Measurements from ENCODE around the gene WDR18. TPM values are rescaled to one million over a fixed set of nuclear protein-coding genes. Genes with fewer than 3 reads are reported as not detected.

The WDR18 gene
- total and polyA plus RNA-seq, 8 donors, result 12.3 to 84.8 (median 23.3) TPM

- H3K9me3 ChIP-seq, result no peaks in the 10 kb centered on the region
- intact Hi-C loops (cut with DNase I), result no loop called here
- H3K27me3 ChIP-seq, result no peaks in the 10 kb centered on the region
- H3K36me3 ChIP-seq, result peaks cover 0 to 13% (median 0%) of the 10 kb centered on the region in 3 donors
- FAIRE-seq (no peak), ATAC-seq (no peak), DNase-seq (no peak)
- H3K27ac ChIP-seq, result no peak overlapping the region
- H3K4me3 ChIP-seq, result no peak overlapping the region
- H3K4me1 ChIP-seq, result no peaks in the 10 kb centered on the region
- no peak for TF ChIP-seq CTCF (IDR thresholded peaks at IDR 0.05)
- WGBS, 2 donors, result 81 to 86% methylated on average over 20 of the region's 20 CpGs
Observed at GRCh38 chr19:1032264-1032867, 48.2 kb downstream of the WDR18 start.

GRCh38 chr19:1035998-1036621, 52.0 kb downstream of the WDR18 start:
- FAIRE-seq, result no peak
- Histone ChIP-seq H3K9me3 (no peaks in the 10 kb centered on the region), H3K4me3 (no peak overlapping the region), H3K4me1 (peaks cover 0 to under 1% (median 0%) of the 10 kb centered on the region in 3 donors), H3K27me3 (no peaks in the 10 kb centered on the region), H3K36me3 (peaks cover 0 to 13% (median 0%) of the 10 kb centered on the region in 3 donors), H3K27ac (no peak overlapping the region)
- DNase-seq, result peak in 1 of 6 donors; percentile 71
- no peak for TF ChIP-seq CTCF (IDR thresholded peaks at IDR 0.05)
- WGBS, 2 donors, result 91 to 93% methylated on average over 29 of the region's 29 CpGs
- intact Hi-C loops (cut with DNase I), result no loop called here
- no peak for ATAC-seq

GRCh38 chr19:1037621-1038064, 53.5 kb downstream of the WDR18 start:
- TF ChIP-seq CTCF (IDR thresholded peaks at IDR 0.05), result no peak
- Histone ChIP-seq H3K27ac (peak overlapping the region in 1 of 4 donors; percentile 37), H3K4me1 (peaks cover 0 to 10% (median 0%) of the 10 kb centered on the region in 3 donors), H3K36me3 (peaks cover 0 to 6% (median 0%) of the 10 kb centered on the region in 3 donors), H3K9me3 (no peaks in the 10 kb centered on the region), H3K27me3 (no peaks in the 10 kb centered on the region), H3K4me3 (no peak overlapping the region)
- WGBS, 2 donors, result 81 to 88% methylated on average over 22 of the region's 22 CpGs
- ATAC-seq (no peak), DNase-seq (peak in 2 of 6 donors; percentile 58 to 62), FAIRE-seq (no peak)
- intact Hi-C loops (cut with DNase I), result no loop called here

GRCh38 chr19:1038978-1039645, 55.0 kb downstream of the WDR18 start:
- ATAC-seq (no peak), DNase-seq (peak in 1 of 6 donors; percentile 28), FAIRE-seq (no peak)
- peak overlapping the region in 1 of 4 donors; percentile 55 for H3K4me3 ChIP-seq
- H3K27ac ChIP-seq, result no peak overlapping the region
- TF ChIP-seq CTCF (IDR thresholded peaks at IDR 0.05), result no peak
- 65 to 66% methylated on average over 22 of the region's 22 CpGs for WGBS, 2 donors
- peaks cover 0 to 10% (median 0%) of the 10 kb centered on the region in 3 donors for H3K4me1 ChIP-seq
- no peaks in the 10 kb centered on the region for H3K27me3 ChIP-seq
- no peaks in the 10 kb centered on the region for H3K36me3 ChIP-seq
- intact Hi-C loops (cut with DNase I), result no loop called here
- no peaks in the 10 kb centered on the region for H3K9me3 ChIP-seq
